Measurements from ENCODE around the gene MAPK8IP2. TPM values are rescaled to one million over a fixed set of nuclear protein-coding genes. Genes with fewer than 3 reads are reported as not detected.
"Not testable (repeated sequence)": the region's sequence is repeated elsewhere in the genome, so short reads cannot be mapped to it uniquely, and the experiment has no call there.

The MAPK8IP2 gene
- total RNA-seq, 6 donors from 2014 or later, result 1.0 to 5.5 (median 3.4) TPM

DNA sequence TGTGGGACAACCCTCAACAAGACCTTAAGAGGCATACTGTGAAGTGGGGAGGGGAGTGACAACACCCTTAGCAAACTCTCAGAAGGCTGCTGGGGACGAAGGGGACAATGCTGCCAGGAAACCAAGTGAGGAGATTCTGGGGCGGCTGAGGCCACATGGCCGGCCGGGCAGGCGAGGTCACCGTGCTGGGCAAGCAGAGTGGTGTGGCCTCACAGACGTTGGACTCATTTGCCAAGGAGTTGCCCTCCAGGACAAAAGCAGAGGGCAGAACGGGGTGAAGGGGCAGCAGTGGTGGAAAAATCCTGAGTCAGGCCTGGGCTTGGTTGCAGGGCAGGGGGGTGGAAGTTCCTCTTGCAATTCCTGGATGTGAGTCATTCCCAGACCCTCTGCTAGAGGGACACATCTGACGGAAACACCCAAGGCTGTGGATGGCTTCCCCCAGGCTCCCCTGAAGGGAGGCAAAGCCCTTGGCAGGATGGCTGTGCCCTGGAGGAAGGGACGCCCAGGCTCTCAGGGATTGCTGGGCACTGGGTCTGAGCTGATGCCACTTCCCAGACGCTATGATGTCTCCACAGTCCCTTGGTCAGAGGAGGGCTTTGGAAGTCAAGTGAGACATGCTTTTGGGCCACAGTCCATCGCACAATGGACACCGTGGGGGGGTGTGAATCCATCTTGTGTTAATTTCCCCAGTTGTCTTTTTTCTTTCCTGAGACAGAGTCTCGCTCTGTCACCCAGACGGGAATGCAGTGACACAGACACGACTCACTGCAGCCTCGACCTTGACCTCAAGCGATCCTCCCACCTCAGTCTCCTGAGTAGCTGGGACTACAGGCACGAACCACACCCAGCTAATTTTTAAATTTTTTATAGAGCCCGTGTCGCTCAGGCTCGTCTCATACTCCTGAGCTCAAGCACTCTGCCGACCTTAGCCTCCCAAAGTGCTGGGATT, 55.8 kb downstream of the MAPK8IP2 start:
- WGBS, 2 donors, result 47 to 65% methylated on average over 12 to 23 of the region's 23 CpGs
- H3K4me1 ChIP-seq, result peaks cover 16 to 23% (median 20%) of the 10 kb centered on the region in 4 donors
- ATAC-seq (ENCODE audit: low FRiP score in 2 of 2) (peak; percentile 48 to 90), DNase-seq (peak in 1 of 2 donors; percentile 62)
- no peaks in the 10 kb centered on the region for H3K36me3 ChIP-seq
- H3K4me3 ChIP-seq, result no peak overlapping the region
- H3K27ac ChIP-seq, result peak overlapping the region; percentile 71 to 83 (median 78)
- no peaks in the 10 kb centered on the region for H3K27me3 ChIP-seq
- TF ChIP-seq POLR2A (IDR thresholded peaks at IDR 0.05), result peak in 1 of 4 donors; percentile 25
- TF ChIP-seq POLR2AphosphoS5 (IDR thresholded peaks at IDR 0.05), result peak; percentile 84 to 85
- TF ChIP-seq, protein P1, sequence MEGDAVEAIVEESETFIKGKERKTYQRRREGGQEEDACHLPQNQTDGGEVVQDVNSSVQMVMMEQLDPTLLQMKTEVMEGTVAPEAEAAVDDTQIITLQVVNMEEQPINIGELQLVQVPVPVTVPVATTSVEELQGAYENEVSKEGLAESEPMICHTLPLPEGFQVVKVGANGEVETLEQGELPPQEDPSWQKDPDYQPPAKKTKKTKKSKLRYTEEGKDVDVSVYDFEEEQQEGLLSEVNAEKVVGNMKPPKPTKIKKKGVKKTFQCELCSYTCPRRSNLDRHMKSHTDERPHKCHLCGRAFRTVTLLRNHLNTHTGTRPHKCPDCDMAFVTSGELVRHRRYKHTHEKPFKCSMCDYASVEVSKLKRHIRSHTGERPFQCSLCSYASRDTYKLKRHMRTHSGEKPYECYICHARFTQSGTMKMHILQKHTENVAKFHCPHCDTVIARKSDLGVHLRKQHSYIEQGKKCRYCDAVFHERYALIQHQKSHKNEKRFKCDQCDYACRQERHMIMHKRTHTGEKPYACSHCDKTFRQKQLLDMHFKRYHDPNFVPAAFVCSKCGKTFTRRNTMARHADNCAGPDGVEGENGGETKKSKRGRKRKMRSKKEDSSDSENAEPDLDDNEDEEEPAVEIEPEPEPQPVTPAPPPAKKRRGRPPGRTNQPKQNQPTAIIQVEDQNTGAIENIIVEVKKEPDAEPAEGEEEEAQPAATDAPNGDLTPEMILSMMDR (IDR thresholded peaks at IDR 0.05), result no peak
- TF ChIP-seq EP300 (IDR thresholded peaks at IDR 0.05), result peak in 3 of 4 donors; percentile 55 to 91 (median 81)
- H3K9me3 ChIP-seq, result no peaks in the 10 kb centered on the region

DNA sequence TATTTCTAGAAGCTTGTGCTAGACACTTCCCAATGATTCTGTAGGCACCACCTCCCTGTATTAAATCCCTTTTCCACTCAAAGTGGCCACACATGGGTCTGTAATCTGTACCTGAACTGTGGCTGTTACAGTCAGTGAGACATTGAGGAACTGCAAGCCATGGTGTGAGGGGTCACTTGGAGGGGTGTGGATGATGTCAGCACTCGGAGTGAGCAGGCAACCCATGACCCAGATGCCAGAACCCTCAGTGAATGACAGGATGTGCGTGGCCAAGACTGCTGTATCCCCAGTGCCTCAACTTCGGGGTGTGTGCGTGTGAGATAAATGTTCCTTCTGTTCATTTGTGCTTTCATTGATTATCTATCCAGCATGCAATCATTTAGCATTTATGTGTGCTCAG, 57.3 kb downstream of the MAPK8IP2 start:
- no peak overlapping the region for H3K4me3 ChIP-seq
- peak overlapping the region in 3 of 4 donors; percentile 77 to 83 (median 79) for H3K27ac ChIP-seq
- WGBS, 2 donors, result 52 to 60% methylated on average over 4 of the region's 4 CpGs
- no peaks in the 10 kb centered on the region for H3K27me3 ChIP-seq
- H3K9me3 ChIP-seq, result no peaks in the 10 kb centered on the region
- H3K36me3 ChIP-seq, result no peaks in the 10 kb centered on the region
- TF ChIP-seq, protein P1 (IDR thresholded peaks at IDR 0.05), result no peak
- TF ChIP-seq POLR2A (IDR thresholded peaks at IDR 0.05), result no peak
- peak in 1 of 2 donors; percentile 54 for TF ChIP-seq POLR2AphosphoS5 (IDR thresholded peaks at IDR 0.05)
- TF ChIP-seq EP300 (IDR thresholded peaks at IDR 0.05), result peak in 2 of 4 donors; percentile 40 to 41
- ATAC-seq (ENCODE audit: low FRiP score in 2 of 2) (peak in 1 of 2 donors; percentile 8), DNase-seq (peak in 1 of 2 donors; percentile 46)
- peaks cover 16 to 23% (median 20%) of the 10 kb centered on the region in 4 donors for H3K4me1 ChIP-seq

GRCh38 chr22:50659711-50660110, 59.1 kb downstream of the MAPK8IP2 start:
- not testable (repeated sequence) for H3K36me3 ChIP-seq; ATAC-seq (ENCODE audit: low FRiP score in 2 of 2); H3K27ac ChIP-seq; DNase-seq; H3K27me3 ChIP-seq; H3K4me3 ChIP-seq; H3K9me3 ChIP-seq
- 87 to 95% methylated on average over 7 of the region's 7 CpGs for WGBS, 2 donors
- H3K4me1 ChIP-seq, result peaks cover 16 to 23% (median 20%) of the 10 kb centered on the region in 4 donors

- no peaks in the 10 kb centered on the region for H3K27me3 ChIP-seq
Measured at GRCh38 chr22:50660306-50660705, 59.7 kb downstream of the MAPK8IP2 start.

More at GRCh38 chr22:50660306-50660705, 59.7 kb downstream of the MAPK8IP2 start:
- Histone ChIP-seq H3K36me3 (no peaks in the 10 kb centered on the region), H3K9me3 (no peaks in the 10 kb centered on the region), H3K4me1 (peaks cover 16 to 23% (median 18%) of the 10 kb centered on the region in 4 donors), H3K27ac (no peak overlapping the region), H3K4me3 (no peak overlapping the region)
- TF ChIP-seq POLR2AphosphoS5 (IDR thresholded peaks at IDR 0.05) (no peak), POLR2A (IDR thresholded peaks at IDR 0.05) (no peak), EP300 (IDR thresholded peaks at IDR 0.05) (no peak)
- TF ChIP-seq, protein P1 (IDR thresholded peaks at IDR 0.05), result no peak
- DNase-seq (no peak), ATAC-seq (ENCODE audit: low FRiP score in 2 of 2) (no peak)

Other genes with a start within 250 kb of the MAPK8IP2 start
- 100 to 1,000 TPM in 1 of 6 donors, 10 to 100 TPM in 5; 44.6 to 117 (median 75.7) TPM for gene SBF1, start 125.8 kb upstream of the MAPK8IP2 start, total RNA-seq
- 1 to 10 TPM in 4 of 6 donors, under 1 TPM in 2; 0.30 to 3.1 (median 1.6) TPM for gene ADM2, start 119.2 kb upstream of the MAPK8IP2 start, total RNA-seq
- not detected for gene MIOX, start 113.9 kb upstream of the MAPK8IP2 start, total RNA-seq
- gene LMF2, start 93.1 kb upstream of the MAPK8IP2 start, total RNA-seq, result 10 to 100 TPM; 36.0 to 87.4 (median 77.4) TPM
- gene NCAPH2, start 92.6 kb upstream of the MAPK8IP2 start, total RNA-seq, result 100 to 1,000 TPM in 1 of 6 donors, 10 to 100 TPM in 5; 55.4 to 104 (median 62.2) TPM
- 10 to 100 TPM in 2 of 6 donors, 1 to 10 TPM in 3, not detected in 1; 1.7 to 14.0 (median 9.2) TPM for gene SCO2, start 75.2 kb upstream of the MAPK8IP2 start, total RNA-seq
- 100 to 1,000 TPM; 162 to 346 (median 248) TPM for gene TYMP, start 70.8 kb upstream of the MAPK8IP2 start, total RNA-seq
- gene KLHDC7B, start 54.9 kb upstream of the MAPK8IP2 start, total RNA-seq, result 1 to 10 TPM in 2 of 6 donors, under 1 TPM in 2, not detected in 2; 0.39 to 1.5 (median 0.81) TPM
- gene SYCE3, start 37.9 kb upstream of the MAPK8IP2 start, total RNA-seq, result 1 to 10 TPM in 1 of 6 donors, not detected in 5; 3.4 TPM
- gene CPT1B, start 22.4 kb upstream of the MAPK8IP2 start, total RNA-seq, result 10 to 100 TPM in 5 of 6 donors, 1 to 10 TPM in 1; 7.3 to 54.5 (median 19.4) TPM
- gene CHKB, start 17.9 kb upstream of the MAPK8IP2 start, total RNA-seq, result 100 to 1,000 TPM in 2 of 6 donors, 10 to 100 TPM in 4; 42.7 to 294 (median 87.8) TPM
- 10 to 100 TPM; 29.8 to 99.0 (median 59.2) TPM for gene ARSA, start 27.4 kb downstream of the MAPK8IP2 start, total RNA-seq
- gene SHANK3, start 72.0 kb downstream of the MAPK8IP2 start, total RNA-seq, result 100 to 1,000 TPM in 1 of 6 donors, 10 to 100 TPM in 5; 16.6 to 105 (median 51.1) TPM
- gene ACR, start 137.4 kb downstream of the MAPK8IP2 start, total RNA-seq, result 1 to 10 TPM in 4 of 6 donors, under 1 TPM in 2; 0.71 to 3.9 (median 1.5) TPM
- gene RABL2B, start 182.8 kb downstream of the MAPK8IP2 start, total RNA-seq, result 10 to 100 TPM; 24.9 to 74.4 (median 38.1) TPM